HG03139 (cell line): ENCODE data around the gene NAT16.
"Not testable (repeated sequence)": the region's sequence is repeated elsewhere in the genome, so short reads cannot be mapped to it uniquely, and the experiment has no call there.

Experiments used
- ATAC-seq: cut with Tn5 transposase; IDR thresholded peaks from one replicate; pipeline ENCODE4 v1.9.1; 2021; ENCODE audit not compliant: unreplicated experiment

Gene NAT16

DNA sequence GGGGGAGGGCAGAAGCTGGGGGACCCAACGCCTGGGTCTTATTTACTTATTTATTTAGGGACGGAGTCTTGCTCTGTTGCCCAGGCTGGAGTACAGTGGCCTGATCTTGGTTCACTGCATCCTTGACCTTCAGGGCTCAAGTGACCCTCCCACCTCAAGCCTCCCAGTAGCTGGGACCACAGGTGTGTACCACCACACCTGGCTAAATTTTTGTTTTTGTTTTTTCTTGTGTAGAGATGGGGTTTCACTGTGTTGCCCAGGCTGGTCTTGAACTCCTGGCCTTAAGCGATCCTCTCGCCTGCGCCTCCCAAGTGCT lies 22.5 kb upstream of the NAT16 start:
- no peak for ATAC-seq

DNA sequence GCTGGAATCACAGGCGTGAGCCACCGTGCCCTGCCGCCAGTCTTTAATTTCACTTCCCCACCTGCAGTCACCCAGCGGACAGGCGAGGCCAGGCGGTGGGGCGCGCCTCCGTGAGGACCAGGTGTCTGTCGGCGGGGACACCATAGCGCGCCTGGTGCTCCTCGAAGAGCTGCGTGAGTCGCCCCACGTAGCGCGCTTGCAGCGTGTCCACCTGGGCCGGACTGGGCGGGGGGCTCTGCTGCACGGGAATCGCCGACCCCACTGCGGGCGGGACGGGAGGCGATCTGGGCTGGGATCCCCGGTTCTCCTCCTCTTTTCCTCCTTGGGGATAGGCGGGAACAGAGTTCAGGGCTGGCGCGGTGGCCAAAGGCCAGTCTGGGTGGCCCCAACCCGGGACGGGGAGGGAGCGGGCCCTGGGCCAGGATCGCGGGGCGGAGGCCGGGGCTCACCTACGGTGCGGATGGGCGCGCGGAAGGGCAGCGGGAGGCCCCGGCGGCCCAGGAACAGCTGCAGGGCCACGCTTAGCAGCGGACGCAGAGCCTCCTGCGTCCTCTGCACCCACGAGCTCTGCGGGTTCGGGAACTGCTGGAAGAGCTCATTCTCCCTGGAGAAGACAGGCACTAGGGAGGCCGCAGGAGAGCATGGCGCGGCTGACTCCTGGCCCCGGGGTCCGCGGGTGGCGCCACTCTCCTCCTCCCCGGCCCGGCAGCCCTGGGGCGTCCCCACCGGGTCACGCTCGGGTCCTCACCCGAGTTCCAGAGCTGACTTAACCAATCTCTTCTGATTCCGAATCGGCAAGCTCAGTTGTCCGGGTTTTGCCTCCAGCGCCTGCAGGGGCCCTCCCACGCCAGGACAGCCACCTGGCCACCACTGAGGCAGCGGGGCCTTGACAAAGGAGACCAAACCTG lies 21.9 kb upstream of the NAT16 start:
- no peak for ATAC-seq

DNA sequence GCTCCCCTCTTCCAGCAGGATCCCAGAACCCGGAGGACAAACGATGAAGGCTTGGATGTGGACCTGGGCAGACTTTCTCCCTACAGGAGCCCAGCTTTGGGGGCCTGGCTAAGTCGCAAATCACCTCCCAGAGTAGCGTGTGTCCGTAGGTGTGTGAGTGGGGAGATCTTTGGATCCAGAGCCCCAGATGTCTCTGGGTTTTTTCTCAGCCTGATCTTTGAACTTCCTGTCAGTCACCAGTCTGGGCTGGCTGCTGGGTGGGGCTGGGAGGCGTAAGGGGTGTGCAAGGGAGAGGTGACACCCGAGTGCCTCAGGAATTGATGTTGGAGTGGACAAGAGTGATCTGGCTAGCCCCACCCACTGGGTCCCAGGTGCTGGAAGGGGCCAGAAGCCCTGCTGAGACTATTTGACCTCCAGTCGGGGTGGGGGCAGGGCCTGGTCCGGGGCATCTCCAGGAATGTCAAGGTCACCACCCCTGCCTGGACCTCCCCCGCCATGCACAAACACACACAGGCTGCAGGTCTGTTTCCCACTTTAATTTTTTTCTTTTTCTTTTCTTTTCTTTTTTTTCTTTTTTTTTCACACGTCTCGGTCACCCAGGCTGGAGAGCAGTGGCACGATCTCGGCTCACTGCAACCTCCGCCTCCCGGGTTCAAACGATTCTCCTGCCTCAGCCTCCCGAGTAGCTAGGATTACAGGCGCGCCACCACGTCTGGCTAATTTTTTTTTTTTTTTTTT lies 20.9 kb upstream of the NAT16 start, which contains the start of gene MOGAT3:
Gene MOGAT3 (minus strand): TSS at position 175 of the 738 bp plus-strand sequence. CDS start 182 bp downstream, outside the sequence.
- no peak for ATAC-seq

- ATAC-seq: no peak
These were observed 20.4 kb upstream of the NAT16 start for GRCh38 chr7:101200504-101200861.

- ATAC-seq: not testable (repeated sequence)
These were observed 19.4 kb upstream of the NAT16 start for GRCh38 chr7:101199522-101199921.

- no peak for ATAC-seq
These were observed 18.4 kb upstream of the NAT16 start for GRCh38 chr7:101198476-101198875.

DNA sequence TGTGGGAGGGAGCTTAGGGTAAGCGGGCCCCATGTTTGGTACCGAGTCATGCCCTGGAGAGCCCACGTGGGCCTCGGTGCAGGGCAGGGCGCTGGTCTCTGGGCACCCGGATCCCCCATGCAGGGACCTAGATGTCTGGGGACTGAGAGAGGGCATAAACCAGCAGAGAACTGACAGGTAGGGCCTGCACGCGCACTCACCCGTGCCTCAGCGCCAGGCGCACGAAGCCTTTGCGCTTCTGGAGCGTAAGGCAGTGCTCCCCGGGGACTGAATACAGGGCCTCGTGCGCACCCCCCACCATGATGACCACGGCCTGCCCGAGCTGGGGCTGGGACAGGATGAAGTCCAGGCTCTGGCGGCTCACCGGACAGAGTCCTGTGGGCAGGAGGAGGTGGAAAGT lies 17.9 kb upstream of the NAT16 start:
- ATAC-seq: no peak

- ATAC-seq: no peak
These were observed 15.8 kb upstream of the NAT16 start for GRCh38 chr7:101195884-101196283.

DNA sequence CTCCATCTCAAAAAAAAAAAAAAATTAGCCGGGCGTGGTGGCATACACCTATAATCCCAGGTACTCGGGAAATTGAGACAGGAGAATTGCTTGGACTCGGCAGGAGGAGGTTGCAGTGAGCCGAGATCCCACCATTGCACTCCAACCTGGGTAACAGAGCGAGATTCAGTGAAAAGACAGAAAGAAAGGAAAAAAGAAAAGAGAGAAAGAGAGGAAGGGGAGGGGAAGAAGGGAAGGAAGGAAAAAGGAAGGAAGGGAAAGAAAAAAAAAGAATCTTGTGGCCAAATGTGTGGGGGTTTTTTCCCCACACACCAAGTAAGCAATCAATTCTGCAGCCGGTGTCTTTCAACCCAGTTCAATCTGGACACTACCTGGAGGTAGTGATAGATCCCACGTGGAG lies 9.0 kb upstream of the NAT16 start:
- ATAC-seq: no peak

DNA sequence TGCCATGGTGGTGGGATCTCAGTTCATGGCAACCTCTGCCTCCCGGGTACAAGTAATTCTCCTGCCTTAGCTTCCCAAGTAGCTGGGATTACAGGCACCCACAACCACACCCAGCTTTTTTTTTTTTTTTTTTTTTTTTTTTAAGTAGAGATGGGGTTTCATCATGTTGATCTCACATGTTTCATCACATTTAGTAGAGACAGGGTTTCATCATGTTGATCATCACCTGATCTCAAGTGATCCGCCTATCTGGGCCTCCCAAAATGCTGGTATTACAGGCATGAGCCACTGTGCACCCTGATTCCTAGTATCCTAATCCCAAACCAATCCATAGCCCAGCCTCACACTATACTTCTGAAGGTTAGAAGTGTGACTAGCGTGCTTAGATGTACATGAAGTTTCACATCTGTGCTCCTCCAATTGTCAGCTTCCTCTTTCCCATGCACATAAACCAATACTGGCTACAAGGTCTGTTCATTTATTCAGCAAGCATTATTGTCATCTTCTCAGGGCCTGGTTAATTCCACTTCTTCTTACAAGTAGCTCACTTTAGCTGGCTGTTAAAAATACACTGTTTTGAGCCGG lies 6.8 kb upstream of the NAT16 start:
- ATAC-seq: no peak

DNA sequence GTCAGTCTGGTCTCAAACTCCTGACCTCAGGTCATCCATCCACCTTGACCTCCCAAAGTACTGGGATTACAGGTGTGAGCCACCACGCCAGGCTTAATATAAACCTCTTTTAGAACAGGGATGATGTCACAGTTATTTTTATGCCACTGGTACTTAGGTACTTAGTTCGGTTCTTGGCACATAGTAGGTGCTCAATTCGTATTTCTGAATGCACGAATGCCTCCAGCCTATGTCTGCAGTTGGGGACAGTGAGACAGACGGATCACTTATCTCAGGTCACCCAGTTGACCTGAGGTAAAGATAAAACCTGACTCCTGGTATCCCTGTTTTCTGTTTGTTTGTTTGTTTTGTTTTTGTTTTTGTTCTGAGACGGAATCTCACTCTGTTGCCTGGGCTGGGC lies 6.1 kb upstream of the NAT16 start:
- ATAC-seq: no peak

DNA sequence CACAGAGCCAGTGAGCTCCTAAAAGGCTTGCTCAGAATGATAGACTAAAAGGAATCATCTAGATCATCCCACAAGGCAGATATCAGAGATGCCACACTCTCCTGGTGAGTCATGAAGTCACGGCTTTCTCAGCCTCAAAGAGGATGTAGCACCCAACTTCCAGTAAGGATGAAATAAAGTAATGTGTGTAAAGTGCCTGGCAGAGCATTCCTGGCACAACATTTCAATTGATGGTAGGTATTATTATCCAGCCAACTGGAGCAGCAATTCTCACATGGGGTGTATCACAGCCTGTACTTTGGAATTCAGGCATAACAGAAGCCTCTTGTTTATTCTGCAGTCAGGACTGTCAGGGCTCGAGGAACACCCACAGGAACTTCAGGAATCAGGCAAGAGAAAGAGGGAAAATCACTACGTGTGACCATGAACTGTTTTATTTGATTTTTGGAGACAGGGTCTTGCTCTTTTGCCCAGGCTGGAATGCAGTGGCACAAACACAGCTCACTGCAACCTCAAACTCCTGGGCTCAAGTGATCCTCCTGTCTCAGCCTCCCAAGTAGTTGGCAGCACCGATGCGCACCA lies 5.3 kb upstream of the NAT16 start:
- no peak for ATAC-seq

DNA sequence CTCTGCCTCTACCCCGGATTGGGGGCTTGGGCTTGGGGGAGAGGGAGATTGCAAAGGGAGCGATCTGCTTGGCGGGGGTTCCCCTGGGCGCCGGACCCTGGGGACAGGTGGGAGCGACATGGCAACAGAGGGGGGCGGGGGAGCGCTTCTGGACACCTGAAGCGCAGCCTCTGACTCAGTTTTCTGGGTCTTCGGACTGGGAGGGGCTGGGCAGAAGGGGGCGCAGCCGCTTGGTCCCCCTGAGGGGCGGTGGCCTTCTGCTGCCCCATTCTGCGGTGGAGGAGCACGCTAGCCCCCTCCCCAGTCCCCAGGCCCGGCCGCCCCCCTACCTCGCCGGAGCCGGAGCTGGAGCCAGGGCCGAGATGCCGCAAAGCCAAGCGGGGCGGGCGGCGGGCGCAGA lies 380 bp downstream of the NAT16 start:
- ATAC-seq: no peak

DNA sequence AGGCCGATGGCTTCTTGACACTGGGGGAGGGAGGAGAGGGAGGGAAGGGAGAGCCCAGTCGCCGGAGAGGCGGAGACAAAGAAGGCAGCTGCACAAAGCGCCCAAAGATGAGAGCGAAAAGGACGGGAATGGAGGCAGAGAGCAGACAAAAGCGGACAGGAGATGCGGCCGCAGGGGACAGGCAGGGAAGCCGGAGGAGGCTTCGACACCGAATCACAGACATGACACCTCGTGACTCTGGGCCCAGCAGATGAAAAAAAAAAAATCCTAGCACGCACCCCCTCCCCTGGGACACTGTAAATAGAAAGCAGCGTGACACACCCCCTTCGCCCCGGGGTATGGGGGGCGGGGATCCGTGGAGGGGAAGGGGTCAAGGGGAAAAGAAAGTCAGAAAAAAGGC lies 976 bp downstream of the NAT16 start:
- no peak for ATAC-seq

GRCh38 chr7:101177644-101178043 lies 2.4 kb downstream of the NAT16 start:
- no peak for ATAC-seq

- ATAC-seq: no peak
These were observed 4.4 kb downstream of the NAT16 start for GRCh38 chr7:101175664-101176063.

DNA sequence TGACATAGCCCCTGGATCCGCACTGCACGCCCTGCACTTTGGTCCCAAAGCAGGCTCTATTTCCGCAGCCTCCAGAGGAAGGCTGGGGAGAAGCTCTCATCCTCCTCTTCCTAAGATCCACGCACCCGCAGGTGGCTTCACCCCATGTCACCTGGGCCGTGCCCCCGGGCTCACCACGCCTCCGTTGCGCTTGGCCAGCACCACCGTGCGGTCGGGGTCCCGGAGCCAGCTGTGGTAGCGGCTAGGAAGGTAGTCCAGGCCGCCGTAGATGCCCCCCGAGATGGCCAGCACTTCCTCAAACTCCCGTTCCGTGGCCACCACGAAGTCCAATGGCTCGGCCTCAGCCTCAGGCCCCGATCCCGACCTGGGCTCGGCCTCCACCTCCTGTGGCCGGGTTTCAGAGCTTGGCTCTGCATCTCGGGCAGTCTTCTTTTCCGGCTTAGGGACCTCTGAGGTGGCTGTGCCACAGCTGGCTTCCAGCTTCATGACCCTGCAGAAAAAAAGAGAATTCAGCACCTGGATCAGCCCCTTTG lies 5.7 kb downstream of the NAT16 start:
- ATAC-seq: no peak

GRCh38 chr7:101173752-101174244 lies 6.3 kb downstream of the NAT16 start:
- ATAC-seq: no peak

- ATAC-seq: no peak
These were observed 7.0 kb downstream of the NAT16 start for GRCh38 chr7:101172854-101173751.
